Suprapubic skin (tissue), 4 donors: ENCODE results near the gene GPX1.

Source experiments
- CTCF ChIP-seq, 2 donors: fragments of 200-600 bp in 1 of 2; fragments of 450-650 bp in 1 of 2; sonication (generic) in 1 of 2; IDR thresholded peaks; one replicate each; pipeline ENCODE4 v1.5.1; 2016 to 2019; ENCODE audit warnings: antibody characterized with exemption in 2 of 2, mild to moderate bottlenecking in 1 of 2, moderate library complexity in 1 of 2
- EP300 ChIP-seq: sonication (generic); formaldehyde crosslinking; IDR thresholded peaks from one replicate; pipeline ENCODE4 v1.6.1; 2017; ENCODE audit warnings: antibody characterized with exemption
- POLR2A ChIP-seq, 2 donors: fragments of 450-650 bp; IDR thresholded peaks; one replicate each; pipeline ENCODE4 v1.6.1; 2017; ENCODE audit warnings: antibody characterized with exemption in 2 of 2, mild to moderate bottlenecking in 2 of 2, moderate library complexity in 2 of 2
- POLR2AphosphoS5 ChIP-seq, 3 donors: sonication (generic); formaldehyde crosslinking; IDR thresholded peaks; one replicate each; pipeline ENCODE4 v1.6.1; 2017; ENCODE audit warnings: antibody characterized with exemption in 3 of 3

- TF ChIP-seq CTCF (IDR thresholded peaks at IDR 0.05) = no peak
- TF ChIP-seq POLR2A (IDR thresholded peaks at IDR 0.05) = no peak
- no peak for TF ChIP-seq EP300
- TF ChIP-seq POLR2AphosphoS5 (IDR thresholded peaks at IDR 0.05) = no peak
Measured at GRCh38 chr3:49313896-49314688, 44.1 kb downstream of the GPX1 start.
